ENCODE data around the gene SLAMF7.

DNA sequence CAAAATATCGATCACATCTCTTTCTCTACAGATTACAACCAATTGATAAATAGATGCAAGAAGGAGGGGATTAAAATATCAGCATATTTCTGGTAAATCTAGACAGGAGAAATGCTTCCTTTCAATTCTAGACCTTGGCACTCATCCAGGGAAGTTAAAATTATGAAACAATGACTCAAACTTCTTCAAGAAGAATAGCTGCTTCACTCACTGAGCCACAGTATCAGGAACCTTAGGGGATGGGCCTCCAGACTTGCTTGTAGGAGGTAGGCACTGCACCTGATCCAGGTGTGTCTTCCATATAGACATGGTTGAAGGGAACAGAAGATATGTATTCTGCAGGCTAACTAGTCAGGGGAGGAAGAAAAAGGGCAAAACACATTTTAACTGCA is 9.8 kb downstream of the SLAMF7 start:
- TF ChIP-seq, protein P1, sequence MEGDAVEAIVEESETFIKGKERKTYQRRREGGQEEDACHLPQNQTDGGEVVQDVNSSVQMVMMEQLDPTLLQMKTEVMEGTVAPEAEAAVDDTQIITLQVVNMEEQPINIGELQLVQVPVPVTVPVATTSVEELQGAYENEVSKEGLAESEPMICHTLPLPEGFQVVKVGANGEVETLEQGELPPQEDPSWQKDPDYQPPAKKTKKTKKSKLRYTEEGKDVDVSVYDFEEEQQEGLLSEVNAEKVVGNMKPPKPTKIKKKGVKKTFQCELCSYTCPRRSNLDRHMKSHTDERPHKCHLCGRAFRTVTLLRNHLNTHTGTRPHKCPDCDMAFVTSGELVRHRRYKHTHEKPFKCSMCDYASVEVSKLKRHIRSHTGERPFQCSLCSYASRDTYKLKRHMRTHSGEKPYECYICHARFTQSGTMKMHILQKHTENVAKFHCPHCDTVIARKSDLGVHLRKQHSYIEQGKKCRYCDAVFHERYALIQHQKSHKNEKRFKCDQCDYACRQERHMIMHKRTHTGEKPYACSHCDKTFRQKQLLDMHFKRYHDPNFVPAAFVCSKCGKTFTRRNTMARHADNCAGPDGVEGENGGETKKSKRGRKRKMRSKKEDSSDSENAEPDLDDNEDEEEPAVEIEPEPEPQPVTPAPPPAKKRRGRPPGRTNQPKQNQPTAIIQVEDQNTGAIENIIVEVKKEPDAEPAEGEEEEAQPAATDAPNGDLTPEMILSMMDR (IDR thresholded peaks at IDR 0.05) = no peak
- TF ChIP-seq POLR2A (IDR thresholded peaks at IDR 0.05) (no peak), POLR2AphosphoS5 (IDR thresholded peaks at IDR 0.05) (no peak)

Measured in breast epithelium (tissue), 3 donors.